ENCODE measurements around the gene COMT. TPM values are rescaled to one million over a fixed set of nuclear protein-coding genes. Genes with fewer than 3 reads are reported as not detected.

Gene COMT
- total RNA-seq, 1 donor from 2014 or later: 34.8 TPM

DNA sequence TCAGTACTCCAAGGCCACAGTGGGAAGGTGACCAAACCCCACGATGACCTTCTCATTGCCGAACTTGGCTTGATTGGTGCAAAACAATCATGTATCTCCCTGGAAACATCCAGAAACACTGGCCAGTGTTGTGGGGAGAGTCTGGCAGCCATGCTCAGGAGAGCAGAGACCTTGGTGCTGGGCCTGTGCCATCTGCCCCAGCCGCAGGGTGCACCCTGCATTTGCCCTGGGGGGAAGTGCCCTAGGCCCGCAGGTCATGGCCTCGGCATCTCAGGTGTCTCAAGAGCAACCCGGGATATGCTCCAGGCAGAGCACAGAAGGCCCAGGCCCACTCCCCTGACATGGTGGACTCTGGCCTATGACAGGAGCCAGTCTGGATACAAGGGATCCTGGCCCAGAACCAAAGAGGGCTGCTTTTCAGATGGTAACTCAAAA, 51.4 kb downstream of the COMT start:
- no peak for DNase-seq
- Mint-ChIP-seq H3K9me3 (ENCODE audit: unreplicated experiment) (peaks cover 2% of the 10 kb centered on the region), H3K27me3 (ENCODE audit: unreplicated experiment) (peaks cover 3% of the 10 kb centered on the region), H3K4me1 (ENCODE audit: low read depth, unreplicated experiment) (peaks cover 18% of the 10 kb centered on the region), H3K27ac (ENCODE audit: unreplicated experiment) (no peak overlapping the region), H3K4me3 (ENCODE audit: unreplicated experiment) (no peak overlapping the region), H3K36me3 (ENCODE audit: unreplicated experiment) (no peaks in the 10 kb centered on the region)
- TF ChIP-seq, protein P1, sequence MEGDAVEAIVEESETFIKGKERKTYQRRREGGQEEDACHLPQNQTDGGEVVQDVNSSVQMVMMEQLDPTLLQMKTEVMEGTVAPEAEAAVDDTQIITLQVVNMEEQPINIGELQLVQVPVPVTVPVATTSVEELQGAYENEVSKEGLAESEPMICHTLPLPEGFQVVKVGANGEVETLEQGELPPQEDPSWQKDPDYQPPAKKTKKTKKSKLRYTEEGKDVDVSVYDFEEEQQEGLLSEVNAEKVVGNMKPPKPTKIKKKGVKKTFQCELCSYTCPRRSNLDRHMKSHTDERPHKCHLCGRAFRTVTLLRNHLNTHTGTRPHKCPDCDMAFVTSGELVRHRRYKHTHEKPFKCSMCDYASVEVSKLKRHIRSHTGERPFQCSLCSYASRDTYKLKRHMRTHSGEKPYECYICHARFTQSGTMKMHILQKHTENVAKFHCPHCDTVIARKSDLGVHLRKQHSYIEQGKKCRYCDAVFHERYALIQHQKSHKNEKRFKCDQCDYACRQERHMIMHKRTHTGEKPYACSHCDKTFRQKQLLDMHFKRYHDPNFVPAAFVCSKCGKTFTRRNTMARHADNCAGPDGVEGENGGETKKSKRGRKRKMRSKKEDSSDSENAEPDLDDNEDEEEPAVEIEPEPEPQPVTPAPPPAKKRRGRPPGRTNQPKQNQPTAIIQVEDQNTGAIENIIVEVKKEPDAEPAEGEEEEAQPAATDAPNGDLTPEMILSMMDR (IDR thresholded peaks at IDR 0.05; ENCODE audit: partially characterized antibody, unreplicated experiment): no peak

- no peak overlapping the region for H3K27ac Mint-ChIP-seq (ENCODE audit: unreplicated experiment)
- peaks cover 2% of the 10 kb centered on the region for H3K9me3 Mint-ChIP-seq (ENCODE audit: unreplicated experiment)
- H3K27me3 Mint-ChIP-seq (ENCODE audit: unreplicated experiment): peaks cover 3% of the 10 kb centered on the region
- H3K4me1 Mint-ChIP-seq (ENCODE audit: low read depth, unreplicated experiment): peaks cover 23% of the 10 kb centered on the region
- H3K4me3 Mint-ChIP-seq (ENCODE audit: unreplicated experiment): no peak overlapping the region
- TF ChIP-seq, protein P1 (IDR thresholded peaks at IDR 0.05; ENCODE audit: partially characterized antibody, unreplicated experiment): no peak
- no peaks in the 10 kb centered on the region for H3K36me3 Mint-ChIP-seq (ENCODE audit: unreplicated experiment)
- no peak for DNase-seq
Observed at GRCh38 chr22:19993926-19994325, 52.4 kb downstream of the COMT start.

GRCh38 chr22:19994851-19995610, 53.5 kb downstream of the COMT start:
- Mint-ChIP-seq H3K27ac (ENCODE audit: unreplicated experiment) (no peak overlapping the region), H3K4me1 (ENCODE audit: low read depth, unreplicated experiment) (peaks cover 27% of the 10 kb centered on the region), H3K4me3 (ENCODE audit: unreplicated experiment) (no peak overlapping the region), H3K9me3 (ENCODE audit: unreplicated experiment) (peaks cover 2% of the 10 kb centered on the region), H3K36me3 (ENCODE audit: unreplicated experiment) (no peaks in the 10 kb centered on the region), H3K27me3 (ENCODE audit: unreplicated experiment) (peaks cover 3% of the 10 kb centered on the region)
- DNase-seq: no peak
- TF ChIP-seq, protein P1 (IDR thresholded peaks at IDR 0.05; ENCODE audit: partially characterized antibody, unreplicated experiment): no peak

DNA sequence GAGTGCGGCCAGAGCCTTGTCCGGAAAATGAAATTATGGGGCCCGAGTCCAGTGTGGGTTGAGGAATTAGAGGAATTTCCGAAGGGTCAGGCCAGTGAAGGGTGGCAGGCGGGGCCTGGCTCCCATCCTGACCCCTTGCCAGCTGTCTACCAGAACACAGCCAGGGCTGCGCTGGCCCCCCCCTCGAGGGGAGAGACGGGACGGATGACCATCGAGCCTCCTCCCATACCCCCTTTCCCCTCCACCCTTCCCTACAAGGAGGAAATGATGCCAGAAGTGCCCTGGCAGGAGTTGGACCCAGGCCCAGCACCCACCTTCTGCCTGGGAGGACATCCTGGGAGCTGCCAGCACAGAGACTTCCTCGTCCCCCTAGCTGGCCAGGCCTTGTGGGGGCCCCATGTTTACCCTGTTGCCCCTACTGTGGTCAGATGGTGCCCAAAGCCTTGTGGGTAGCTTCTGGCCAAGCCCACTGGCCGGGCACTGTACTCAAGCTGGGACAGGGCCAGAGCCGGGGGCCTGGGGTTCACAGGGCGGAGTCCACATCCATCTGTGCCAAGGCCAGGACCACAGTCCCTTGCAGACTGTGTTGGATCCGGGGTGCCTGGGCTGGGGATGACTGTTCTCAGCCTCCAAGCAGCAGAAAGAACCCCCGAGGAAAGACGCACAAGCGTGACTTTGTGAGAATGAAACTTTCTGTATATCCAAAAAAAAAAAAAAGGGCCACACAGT, 54.2 kb downstream of the COMT start:
- Mint-ChIP-seq H3K36me3 (ENCODE audit: unreplicated experiment) (no peaks in the 10 kb centered on the region), H3K4me1 (ENCODE audit: low read depth, unreplicated experiment) (peaks cover 32% of the 10 kb centered on the region), H3K4me3 (ENCODE audit: unreplicated experiment) (no peak overlapping the region), H3K27ac (ENCODE audit: unreplicated experiment) (no peak overlapping the region), H3K27me3 (ENCODE audit: unreplicated experiment) (peaks cover 1% of the 10 kb centered on the region), H3K9me3 (ENCODE audit: unreplicated experiment) (peaks cover 2% of the 10 kb centered on the region)
- no peak for DNase-seq
- TF ChIP-seq, protein P1 (IDR thresholded peaks at IDR 0.05; ENCODE audit: partially characterized antibody, unreplicated experiment): no peak

Measured in glutamatergic neuron (in vitro differentiated cells).